GM15510 (cell line): ENCODE data around the gene CXorf66.
A peak's percentile ranks its signal among the peaks of the same experiment; 100 is the strongest.

ENCODE experiments used
- POLR2A ChIP-seq: IDR thresholded peaks from 3 replicates; pipeline ENCODE4 v1.6.1; 2011; ENCODE audit warnings: borderline replicate concordance; ENCODE audit not compliant: insufficient read length; ENCODE audit errors: extremely low read depth

The CXorf66 gene

DNA sequence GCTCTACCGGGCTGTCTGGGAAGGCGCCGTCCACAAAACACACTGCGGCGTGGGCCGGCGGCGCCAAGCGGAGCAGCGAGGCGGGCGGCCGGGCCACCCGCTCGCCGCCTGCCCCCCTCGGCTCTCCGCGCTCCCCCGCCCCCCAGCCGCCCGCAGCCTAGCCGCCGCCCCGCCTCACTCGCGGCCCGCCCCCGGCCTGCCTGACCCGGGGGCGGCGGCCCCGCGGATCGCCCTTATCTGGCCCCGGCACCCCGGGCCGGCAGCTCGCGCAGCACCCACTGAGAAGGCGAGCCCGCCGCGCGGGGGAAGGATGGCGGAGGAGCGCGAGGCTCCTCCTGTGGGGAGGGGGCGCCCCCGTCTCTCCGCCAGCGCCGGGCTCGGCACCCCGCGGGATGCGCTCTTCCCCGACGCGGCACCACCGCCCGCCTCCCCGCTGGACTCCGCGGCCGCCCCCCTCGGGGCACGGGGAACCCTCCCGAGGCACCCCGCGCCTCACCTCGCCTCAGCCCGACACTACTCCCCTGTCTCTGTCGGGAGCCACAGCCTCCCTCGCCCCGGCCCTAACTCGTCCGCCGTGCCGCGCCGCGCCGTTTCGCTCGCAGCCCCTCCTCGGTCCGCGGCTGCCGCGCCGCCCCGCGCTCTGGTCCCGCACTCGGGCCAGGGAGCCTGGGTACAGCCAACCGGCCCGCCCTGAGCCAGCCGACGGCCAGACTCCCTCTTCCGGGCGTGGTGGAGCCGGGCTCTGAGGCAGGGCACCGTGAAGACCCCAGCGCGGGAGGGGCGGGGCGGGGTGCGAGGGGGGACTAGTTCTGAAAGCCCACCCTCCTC lies 33.0 kb downstream of the CXorf66 start:
- TF ChIP-seq POLR2A = peak; percentile 33

GRCh38 chrX:139931646-139932072 lies 33.7 kb downstream of the CXorf66 start:
- no peak for TF ChIP-seq POLR2A

- TF ChIP-seq POLR2A = no peak
These were observed 34.2 kb downstream of the CXorf66 start for GRCh38 chrX:139930916-139931645.

- no peak for TF ChIP-seq POLR2A
These were observed 34.9 kb downstream of the CXorf66 start for GRCh38 chrX:139930401-139930800.

DNA sequence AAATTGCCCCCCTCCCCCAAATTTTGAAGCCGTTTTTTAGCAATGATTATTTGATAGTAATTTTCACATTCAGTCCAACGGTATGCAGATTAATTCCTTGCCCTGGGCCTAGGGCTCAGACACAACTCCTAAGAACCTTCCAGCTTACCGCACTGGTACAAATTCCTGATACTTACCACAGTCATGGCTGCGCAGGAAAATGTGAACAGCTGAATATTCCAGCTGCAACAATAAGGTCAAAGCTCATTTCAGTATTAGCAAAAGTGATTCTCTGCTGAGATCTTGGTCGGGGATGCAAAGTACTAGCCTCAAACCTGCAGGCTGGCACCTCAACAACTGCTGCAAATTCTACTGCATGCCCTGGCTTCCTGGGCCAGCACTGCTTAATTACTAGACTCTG lies 35.4 kb downstream of the CXorf66 start:
- TF ChIP-seq POLR2A = no peak

- TF ChIP-seq POLR2A = no peak
These were observed 40.6 kb downstream of the CXorf66 start for GRCh38 chrX:139924696-139925095.

DNA sequence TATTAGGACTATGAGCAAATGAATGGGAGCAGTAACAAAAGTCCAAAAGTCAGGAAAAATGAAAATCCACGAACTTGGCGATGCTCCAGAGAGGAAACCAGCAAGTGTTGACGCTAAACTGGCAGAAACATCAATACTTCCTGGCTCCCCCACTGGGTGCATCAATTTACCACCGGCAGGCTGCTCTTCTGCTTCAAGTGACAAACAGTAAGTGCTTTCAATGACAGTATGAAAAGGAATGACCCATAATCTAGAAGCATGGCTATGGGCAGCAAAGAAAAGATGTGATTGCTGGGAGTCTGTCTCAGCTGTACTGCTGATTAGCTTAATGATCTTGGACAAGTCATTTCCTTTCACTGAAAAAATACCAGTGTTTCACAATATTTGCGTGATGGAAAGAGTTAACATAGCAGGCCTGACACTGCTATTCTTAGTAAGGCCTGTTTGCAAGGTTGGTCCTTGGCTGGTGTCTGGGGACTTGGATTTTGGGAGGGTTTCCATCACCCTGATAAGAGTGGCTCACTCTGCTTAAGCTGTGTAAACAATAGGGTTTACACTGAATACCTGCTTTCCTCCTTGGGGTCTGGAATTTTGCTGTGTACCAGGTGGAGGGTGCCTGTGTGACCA lies 41.1 kb downstream of the CXorf66 start:
- no peak for TF ChIP-seq POLR2A

- no peak for TF ChIP-seq POLR2A
These were observed 45.0 kb downstream of the CXorf66 start for GRCh38 chrX:139920316-139920715.

GRCh38 chrX:139914421-139914820 lies 50.9 kb downstream of the CXorf66 start:
- no peak for TF ChIP-seq POLR2A

DNA sequence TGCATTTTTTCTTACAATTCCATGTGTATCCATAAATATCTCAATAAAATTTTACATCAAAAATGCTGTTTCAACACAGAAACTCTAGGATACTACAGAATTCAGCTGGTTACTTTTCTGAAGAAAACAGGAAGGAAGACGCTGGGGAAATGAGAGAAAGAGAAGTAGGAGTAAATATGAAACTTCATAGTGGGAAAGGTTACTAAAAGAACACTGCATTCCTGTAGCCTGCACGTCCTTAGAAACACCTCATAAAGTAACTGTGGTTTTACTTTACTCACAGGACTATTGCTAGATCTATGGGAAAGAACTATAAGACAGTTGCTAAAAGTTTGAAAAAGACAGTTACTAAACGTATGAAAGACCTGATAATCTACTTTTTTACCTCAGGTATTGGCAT lies 55.6 kb downstream of the CXorf66 start:
- TF ChIP-seq POLR2A = no peak

DNA sequence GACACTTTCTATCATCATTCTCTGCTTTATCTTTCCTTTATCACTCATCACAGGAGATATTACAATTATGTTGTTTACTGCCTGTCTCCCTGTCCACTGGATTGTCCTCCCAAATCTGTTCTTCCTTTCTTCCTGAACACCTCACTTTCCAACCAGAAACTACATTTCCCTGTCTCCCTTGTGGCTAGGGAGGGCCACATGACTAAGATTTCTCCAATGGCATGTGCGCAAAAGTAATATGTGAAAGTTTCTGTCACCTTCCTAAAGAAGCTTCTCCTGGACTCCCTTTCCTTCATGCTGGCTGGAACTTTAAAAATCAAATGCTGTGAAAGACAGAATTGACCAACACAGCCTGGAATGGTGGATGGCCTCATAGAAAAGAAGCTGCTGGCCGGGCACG lies 58.2 kb downstream of the CXorf66 start:
- no peak for TF ChIP-seq POLR2A

GRCh38 chrX:139905743-139906142 lies 59.6 kb downstream of the CXorf66 start:
- no peak for TF ChIP-seq POLR2A
